Esophagus squamous epithelium (tissue), 4 donors: ENCODE results near the gene TP53.

ENCODE experiments used
- CTCF ChIP-seq, 6 experiments: fragments of 450-650 bp in 4 of 6; fragments of 200-600 bp in 2 of 6; sonication (generic) in 2 of 6; IDR thresholded peaks; one replicate each; pipeline ENCODE4 v1.5.1; 2016 to 2019; ENCODE audit warnings: antibody characterized with exemption in 6 of 6, mild to moderate bottlenecking in 4 of 6, moderate library complexity in 4 of 6
- POLR2A ChIP-seq, 4 donors: fragments of 450-650 bp; IDR thresholded peaks; one replicate each; pipeline ENCODE4 v1.6.1; 2017; ENCODE audit warnings: antibody characterized with exemption in 4 of 4, mild to moderate bottlenecking in 4 of 4, moderate library complexity in 3 of 4

GRCh38 chr17:7631398-7632380, 55.6 kb downstream of the TP53 start:
- TF ChIP-seq POLR2A (IDR thresholded peaks at IDR 0.05) (no peak), CTCF (IDR thresholded peaks at IDR 0.05) (no peak)
